PC-3 (cell line): ENCODE measurements around the gene PKM. TPM values are rescaled to one million over a fixed set of nuclear protein-coding genes. Genes with fewer than 3 reads are reported as not detected.
"Not testable (repeated sequence)": the region's sequence is repeated elsewhere in the genome, so short reads cannot be mapped to it uniquely, and the experiment has no call there.

Experiments
- ATAC-seq: fragments of 200-7000 bp; cut with Tn5 transposase; 2 replicates; pipeline ENCODE4 v1.9.1; 2020; ENCODE audit warnings: mild to moderate bottlenecking, moderate library complexity
- BruUV-seq: library from RNA; stranded (reverse); fragments of 400-500 nt; replicated peaks from 2 replicates; lab custom pipeline; 2021; lab: Mats Ljungman, UMichigan
- CTCF ChIA-PET: fragments of 300-600 bp; sonication (Branson Sonifier 250); formaldehyde crosslinking; loops from one replicate; lab custom pipeline; 2022; ENCODE audit warnings: antibody characterized with exemption; lab: Charles Lee
- POLR2A ChIA-PET: fragments of 300-600 bp; sonication (Branson Sonifier 250); formaldehyde crosslinking; loops from one replicate; lab custom pipeline; 2022; ENCODE audit warnings: antibody characterized with exemption; ENCODE audit not compliant: unreplicated experiment; lab: Charles Lee
- DNase-seq: peaks from one replicate; pipeline ENCODE4 v3.0.0-alpha.2; 2015
- H2AFZ ChIP-seq: fragments of 300-600 bp; sonication (generic); 2 replicates; pipeline ENCODE4 v1.6.0; 2016; ENCODE audit warnings: antibody characterized with exemption, low read length
- H3F3A ChIP-seq: fragments of 300-600 bp; sonication (generic); one replicate; pipeline ENCODE4 v1.6.0; 2017; ENCODE audit warnings: antibody characterized with exemption, low read length, control low read depth, mild to moderate bottlenecking; ENCODE audit not compliant: unreplicated experiment
- H3K27ac ChIP-seq: fragments of 300-600 bp; sonication (generic); 2 replicates; pipeline ENCODE4 v1.5.1; 2016; ENCODE audit warnings: mild to moderate bottlenecking, low read length
- H3K27me3 ChIP-seq: fragments of 300-600 bp; sonication (generic); 2 replicates; pipeline ENCODE4 v1.6.1; 2016; ENCODE audit warnings: low read length, mixed read lengths
- H3K36me3 ChIP-seq: fragments of 300-600 bp; sonication (generic); 2 replicates; pipeline ENCODE4 v1.6.1; 2016; ENCODE audit warnings: low read depth, mixed run types, low read length, mixed read lengths
- H3K4me1 ChIP-seq: fragments of 300-600 bp; sonication (generic); 2 replicates; pipeline ENCODE4 v1.5.1; 2016; ENCODE audit warnings: low read length; ENCODE audit not compliant: insufficient read depth
- H3K4me2 ChIP-seq: fragments of 300-600 bp; sonication (generic); 2 replicates; pipeline ENCODE4 v1.6.0; 2016; ENCODE audit warnings: low read length
- H3K4me3 ChIP-seq: fragments of 300-600 bp; sonication (generic); 2 replicates; pipeline ENCODE4 v1.5.1; 2016; ENCODE audit warnings: mild to moderate bottlenecking, low read length, mixed read lengths
- H3K79me2 ChIP-seq: fragments of 300-600 bp; sonication (generic); 2 replicates; pipeline ENCODE4 v1.6.1; 2017; ENCODE audit warnings: low read length, mixed read lengths
- H3K9ac ChIP-seq: fragments of 300-600 bp; sonication (generic); 2 replicates; pipeline ENCODE4 v1.6.0; 2016; ENCODE audit warnings: mild to moderate bottlenecking, low read length
- H3K9me2 ChIP-seq: fragments of 300-600 bp; sonication (generic); replicated peaks from 2 replicates; pipeline ENCODE4 v1.6.1; 2016; ENCODE audit warnings: mixed run types, low read length, mixed read lengths
- H3K9me3 ChIP-seq: fragments of 300-600 bp; sonication (generic); 2 replicates; pipeline ENCODE4 v1.6.1; 2016; ENCODE audit warnings: low read length, mixed read lengths
- H4K20me1 ChIP-seq: fragments of 300-600 bp; sonication (generic); 2 replicates; pipeline ENCODE4 v1.6.1; 2016; ENCODE audit warnings: low read length, mixed read lengths
- CTCF ChIP-seq: fragments of 300-600 bp; sonication (generic); conservative IDR thresholded peaks from 2 replicates; pipeline ENCODE4 v1.5.1; 2017; ENCODE audit warnings: antibody characterized with exemption, low read depth, mild to moderate bottlenecking, low read length
- EZH2 ChIP-seq: fragments of 300-600 bp; sonication (generic); IDR thresholded peaks from one replicate; pipeline ENCODE4 v1.6.1; 2017; ENCODE audit warnings: antibody characterized with exemption, mild to moderate bottlenecking, low read length; ENCODE audit not compliant: unreplicated experiment
- EZH2phosphoT487 ChIP-seq: fragments of 300-600 bp; sonication (generic); IDR thresholded peaks from 2 replicates; pipeline ENCODE4 v1.6.1; 2018; ENCODE audit warnings: mild to moderate bottlenecking, antibody characterized with exemption, low read length, borderline replicate concordance
- intact Hi-C: fragments of 100-400 bp; cut with micrococcal nuclease; formaldehyde crosslinking; loops from 2 replicates; pipeline ENCODE4 v1.9.0; 2023
- total RNA-seq: library from RNA; depleted of rRNA; stranded (reverse); fragments of >200 nt; gene quantifications from 2 replicates; pipeline ENCODE4 v1.2.3, GENCODE V29; 2014

The PKM gene
- total RNA-seq, 1 experiment from 2014 or later: 1,963 TPM

- Histone ChIP-seq H2AFZ (no peak overlapping the region), H3K36me3 (no peaks in the 10 kb centered on the region), H3F3A (no peaks in the 10 kb centered on the region), H3K27ac (no peak overlapping the region), H3K27me3 (no peaks in the 10 kb centered on the region), H3K4me1 (no peaks in the 10 kb centered on the region), H3K9me3 (no peaks in the 10 kb centered on the region), H3K9me2 (no peaks in the 10 kb centered on the region), H3K9ac (no peak overlapping the region), H3K4me3 (no peak overlapping the region), H3K4me2 (no peak overlapping the region), H3K79me2 (no peaks in the 10 kb centered on the region), H4K20me1 (no peaks in the 10 kb centered on the region)
- no peak for ATAC-seq
- CTCF ChIA-PET: no interaction called here
- POLR2A ChIA-PET: no interaction called here
- no TSS peak for BruUV-seq
- TF ChIP-seq CTCF: no peak
- no peak for TF ChIP-seq EZH2phosphoT487
- TF ChIP-seq EZH2: no peak
- intact Hi-C loops: no loop called here
- no peak for DNase-seq
These were observed 47.7 kb upstream of the PKM start for GRCh38 chr15:72278737-72279136.

GRCh38 chr15:72276326-72276700 is 45.3 kb upstream of the PKM start:
- POLR2A ChIA-PET: no interaction called here
- intact Hi-C loops: no loop called here

GRCh38 chr15:72275635-72276325 is 44.8 kb upstream of the PKM start:
- POLR2A ChIA-PET, H3F3A ChIP-seq, H3K36me3 ChIP-seq, H3K9ac ChIP-seq, H3K4me2 ChIP-seq, H3K27ac ChIP-seq, DNase-seq, H3K9me2 ChIP-seq, BruUV-seq, H3K9me3 ChIP-seq, H3K4me3 ChIP-seq, H3K79me2 ChIP-seq, H4K20me1 ChIP-seq, intact Hi-C loops, H3K27me3 ChIP-seq, H2AFZ ChIP-seq, CTCF ChIA-PET, H3K4me1 ChIP-seq, ATAC-seq: not testable (repeated sequence)

More at GRCh38 chr15:72276326-72276700, 45.3 kb upstream of the PKM start:
- TF ChIP-seq EZH2 (no peak), EZH2phosphoT487 (no peak), CTCF (no peak)
- BruUV-seq: no TSS peak
- no peaks in the 10 kb centered on the region for H3K36me3 ChIP-seq
- DNase-seq (no peak), ATAC-seq (no peak)
- H3K27me3 ChIP-seq: no peaks in the 10 kb centered on the region
- no peak overlapping the region for H2AFZ ChIP-seq
- H3F3A ChIP-seq: no peaks in the 10 kb centered on the region
- no peaks in the 10 kb centered on the region for H3K9me3 ChIP-seq
- no peaks in the 10 kb centered on the region for H4K20me1 ChIP-seq
- no peaks in the 10 kb centered on the region for H3K9me2 ChIP-seq
- CTCF ChIA-PET: no interaction called here
- no peak overlapping the region for H3K27ac ChIP-seq
- H3K4me1 ChIP-seq: no peaks in the 10 kb centered on the region
- no peaks in the 10 kb centered on the region for H3K79me2 ChIP-seq
- no peak overlapping the region for H3K4me3 ChIP-seq
- H3K9ac ChIP-seq: no peak overlapping the region
- H3K4me2 ChIP-seq: no peak overlapping the region
